Measurements from ENCODE around the gene SEC61G.

DNA sequence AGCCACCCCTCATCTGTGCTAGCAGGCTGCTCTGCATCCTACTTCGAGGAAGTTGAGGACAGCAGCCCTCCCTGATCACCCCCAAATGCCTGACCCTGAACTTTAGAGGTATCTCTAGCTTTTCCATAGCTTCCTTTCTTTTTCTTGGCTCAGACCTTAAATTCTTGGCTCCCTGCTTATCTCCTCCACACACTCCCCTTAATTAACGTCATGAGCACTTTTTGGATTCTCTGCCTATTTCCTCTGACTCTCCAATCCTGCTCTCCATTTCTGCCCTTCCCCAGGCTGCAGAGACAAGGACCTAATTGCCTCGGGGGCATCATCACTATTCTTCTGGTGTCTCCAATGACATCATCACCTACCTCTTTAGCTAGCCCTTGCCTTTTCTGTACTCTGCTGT lies 40.8 kb upstream of the SEC61G start:
- no peak for TF ChIP-seq EZH2 (IDR thresholded peaks at IDR 0.05; ENCODE audit: insufficient read depth, poor library complexity, severe bottlenecking)
- TF ChIP-seq EZH2phosphoT487 (IDR thresholded peaks at IDR 0.05; ENCODE audit: insufficient read depth, low read depth), result no peak
